Measurements from ENCODE around the gene DAAM1.

DNA sequence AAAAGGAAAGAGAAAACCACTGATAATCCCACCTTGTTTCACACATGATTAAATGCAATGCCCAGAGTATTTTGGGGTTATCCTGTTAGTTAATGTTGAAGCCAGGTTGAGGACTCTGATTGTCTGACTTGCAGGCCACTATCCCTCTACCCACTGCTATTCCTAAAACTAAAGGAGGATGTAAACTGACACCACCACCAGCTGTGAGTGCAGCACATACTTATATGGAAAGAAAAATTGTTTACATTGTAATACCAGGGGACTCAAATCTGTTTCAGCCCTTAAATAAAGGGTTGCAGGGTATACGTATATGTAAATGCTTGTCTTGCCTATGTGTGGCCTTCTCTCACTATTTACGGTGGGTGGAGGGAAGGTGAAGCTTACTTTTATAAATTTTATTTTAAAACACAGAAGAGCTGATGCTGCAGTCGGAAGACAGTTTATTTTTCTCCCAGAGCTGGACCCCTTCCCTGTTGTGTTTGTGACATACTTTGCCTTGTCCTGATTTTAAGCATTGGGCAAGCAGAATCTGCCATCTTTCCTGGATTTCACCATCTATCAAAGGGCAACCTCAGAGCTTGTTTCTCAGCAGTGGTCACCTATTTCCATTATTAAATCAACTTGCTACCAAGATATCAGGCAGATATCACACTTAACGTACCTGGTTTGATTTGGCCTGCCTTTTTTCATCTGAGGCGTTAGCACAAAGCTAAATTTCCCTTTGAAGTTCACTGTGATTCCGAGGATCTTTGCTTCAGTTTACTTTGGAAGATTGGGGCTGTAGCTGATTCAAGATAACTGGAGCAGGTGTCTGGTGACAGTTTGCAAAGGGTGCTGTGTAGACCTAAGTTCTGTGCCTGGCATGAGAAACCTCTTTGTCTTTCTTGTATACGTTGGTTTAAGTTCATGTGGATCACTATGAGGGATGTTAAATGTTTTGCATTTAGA lies 25.2 kb downstream of the DAAM1 start:
- TF ChIP-seq EZH2 (IDR thresholded peaks at IDR 0.05; ENCODE audit: borderline replicate concordance, low read depth, low read length, poor library complexity, severe bottlenecking) = no peak
- TF ChIP-seq, protein P1, sequence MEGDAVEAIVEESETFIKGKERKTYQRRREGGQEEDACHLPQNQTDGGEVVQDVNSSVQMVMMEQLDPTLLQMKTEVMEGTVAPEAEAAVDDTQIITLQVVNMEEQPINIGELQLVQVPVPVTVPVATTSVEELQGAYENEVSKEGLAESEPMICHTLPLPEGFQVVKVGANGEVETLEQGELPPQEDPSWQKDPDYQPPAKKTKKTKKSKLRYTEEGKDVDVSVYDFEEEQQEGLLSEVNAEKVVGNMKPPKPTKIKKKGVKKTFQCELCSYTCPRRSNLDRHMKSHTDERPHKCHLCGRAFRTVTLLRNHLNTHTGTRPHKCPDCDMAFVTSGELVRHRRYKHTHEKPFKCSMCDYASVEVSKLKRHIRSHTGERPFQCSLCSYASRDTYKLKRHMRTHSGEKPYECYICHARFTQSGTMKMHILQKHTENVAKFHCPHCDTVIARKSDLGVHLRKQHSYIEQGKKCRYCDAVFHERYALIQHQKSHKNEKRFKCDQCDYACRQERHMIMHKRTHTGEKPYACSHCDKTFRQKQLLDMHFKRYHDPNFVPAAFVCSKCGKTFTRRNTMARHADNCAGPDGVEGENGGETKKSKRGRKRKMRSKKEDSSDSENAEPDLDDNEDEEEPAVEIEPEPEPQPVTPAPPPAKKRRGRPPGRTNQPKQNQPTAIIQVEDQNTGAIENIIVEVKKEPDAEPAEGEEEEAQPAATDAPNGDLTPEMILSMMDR (conservative IDR thresholded peaks at IDR 0.05; ENCODE audit: low read depth, low read length) = no peak
